Vagina (tissue), 2 donors: ENCODE data around the gene TRPC4.

ENCODE experiments used
- POLR2A ChIP-seq, 2 donors: fragments of 450-650 bp; IDR thresholded peaks; one replicate each; pipeline ENCODE4 v1.6.1; 2017; ENCODE audit warnings: antibody characterized with exemption in 2 of 2, mild to moderate bottlenecking in 2 of 2, moderate library complexity in 2 of 2
- TF ChIP-seq, protein P1 (sequence below), 3 experiments: fragments of 450-650 bp in 2 of 3; fragments of 200-600 bp in 1 of 3; sonication (generic) in 1 of 3; IDR thresholded peaks; one replicate each; pipeline ENCODE4 v1.5.1; 2017 to 2019; ENCODE audit warnings: antibody characterized with exemption in 3 of 3, mild to moderate bottlenecking in 2 of 3, moderate library complexity in 2 of 3

- TF ChIP-seq, protein P1, sequence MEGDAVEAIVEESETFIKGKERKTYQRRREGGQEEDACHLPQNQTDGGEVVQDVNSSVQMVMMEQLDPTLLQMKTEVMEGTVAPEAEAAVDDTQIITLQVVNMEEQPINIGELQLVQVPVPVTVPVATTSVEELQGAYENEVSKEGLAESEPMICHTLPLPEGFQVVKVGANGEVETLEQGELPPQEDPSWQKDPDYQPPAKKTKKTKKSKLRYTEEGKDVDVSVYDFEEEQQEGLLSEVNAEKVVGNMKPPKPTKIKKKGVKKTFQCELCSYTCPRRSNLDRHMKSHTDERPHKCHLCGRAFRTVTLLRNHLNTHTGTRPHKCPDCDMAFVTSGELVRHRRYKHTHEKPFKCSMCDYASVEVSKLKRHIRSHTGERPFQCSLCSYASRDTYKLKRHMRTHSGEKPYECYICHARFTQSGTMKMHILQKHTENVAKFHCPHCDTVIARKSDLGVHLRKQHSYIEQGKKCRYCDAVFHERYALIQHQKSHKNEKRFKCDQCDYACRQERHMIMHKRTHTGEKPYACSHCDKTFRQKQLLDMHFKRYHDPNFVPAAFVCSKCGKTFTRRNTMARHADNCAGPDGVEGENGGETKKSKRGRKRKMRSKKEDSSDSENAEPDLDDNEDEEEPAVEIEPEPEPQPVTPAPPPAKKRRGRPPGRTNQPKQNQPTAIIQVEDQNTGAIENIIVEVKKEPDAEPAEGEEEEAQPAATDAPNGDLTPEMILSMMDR (IDR thresholded peaks at IDR 0.05): no peak
- TF ChIP-seq POLR2A (IDR thresholded peaks at IDR 0.05): no peak
These were observed 211.6 kb downstream of the TRPC4 start for GRCh38 chr13:37657956-37658355.
